Measurements from ENCODE around the gene APOD. TPM values are rescaled to one million over a fixed set of nuclear protein-coding genes. Genes with fewer than 3 reads are reported as not detected.

Gene APOD
- total and polyA plus RNA-seq, 4 experiments from 2014 or later = not detected

DNA sequence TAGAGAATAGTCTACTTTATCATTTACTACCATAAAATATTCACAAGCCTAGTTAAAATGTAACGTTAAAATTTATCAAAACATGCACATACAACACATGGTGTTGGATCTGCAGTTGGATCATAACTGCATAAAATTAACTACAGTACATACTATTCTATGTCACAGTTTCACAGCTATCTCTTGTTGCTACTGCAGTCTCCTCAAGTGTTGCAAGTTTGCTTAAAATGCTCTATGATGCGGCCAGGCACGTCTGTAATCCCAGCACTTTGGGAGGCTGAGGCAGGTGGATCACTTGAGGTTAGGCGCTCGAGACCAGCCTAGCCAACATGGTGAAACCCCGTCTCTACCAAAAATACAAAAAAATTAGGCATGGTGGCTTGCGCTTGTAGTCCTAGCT, 50.9 kb downstream of the APOD start:
- no peak overlapping the region for H3K4me3 ChIP-seq (ENCODE audit: low read length in 2 of 2)
- peak overlapping the region in 6 of 8 donors; percentile 21 to 77 (median 58) for H3K4me3 Mint-ChIP-seq
- H3K36me3 Mint-ChIP-seq = peaks cover 26 to 54% of the 10 kb centered on the region in 2 donors
- peak overlapping the region in 2 of 7 donors; percentile 27 to 86 for H3K27ac Mint-ChIP-seq
- peaks cover 7% of the 10 kb centered on the region for H3K36me3 ChIP-seq (ENCODE audit: insufficient read depth, low read length)
- peaks cover 55 to 95% (median 73%) of the 10 kb centered on the region in 4 donors for H3K4me1 Mint-ChIP-seq
- no peak for DNase-seq
- no peaks in the 10 kb centered on the region for H3K9me3 ChIP-seq (ENCODE audit: control insufficient read depth in 1 of 2, low read length in 2 of 2)
- intact Hi-C loops (cut with micrococcal nuclease) = loop anchor here (1.0 kb wide), 1 partner anchor 7 kb away; no protein-coding TSS in a partner anchor
- peaks cover 87% of the 10 kb centered on the region for H3K4me1 ChIP-seq (ENCODE audit: insufficient read depth, low read length)
- H3K27me3 ChIP-seq (ENCODE audit: insufficient read depth, low read length) = no peaks in the 10 kb centered on the region
- ChIA-PET CTCF (ENCODE audit: partially characterized antibody) (interaction anchor here (0.7 to 1.8 kb wide), 4 partner anchors 9 to 851 kb away, joined by 3 to 8 read pairs (median 4); partner anchors contain the start of gene XXYLT1), POLR2A (ENCODE audit: partially characterized antibody) (interaction anchor here (0.7 to 4.1 kb wide), 5 partner anchors 10 to 261 kb away, joined by 3 to 25 read pairs (median 3); partner anchors contain the start of genes PPP1R2 and XXYLT1)
- H3K27ac ChIP-seq (ENCODE audit: low read depth, low read length) = no peak overlapping the region
- no peaks in the 10 kb centered on the region for H3K9me3 Mint-ChIP-seq
- H3K27me3 Mint-ChIP-seq = no peaks in the 10 kb centered on the region

DNA sequence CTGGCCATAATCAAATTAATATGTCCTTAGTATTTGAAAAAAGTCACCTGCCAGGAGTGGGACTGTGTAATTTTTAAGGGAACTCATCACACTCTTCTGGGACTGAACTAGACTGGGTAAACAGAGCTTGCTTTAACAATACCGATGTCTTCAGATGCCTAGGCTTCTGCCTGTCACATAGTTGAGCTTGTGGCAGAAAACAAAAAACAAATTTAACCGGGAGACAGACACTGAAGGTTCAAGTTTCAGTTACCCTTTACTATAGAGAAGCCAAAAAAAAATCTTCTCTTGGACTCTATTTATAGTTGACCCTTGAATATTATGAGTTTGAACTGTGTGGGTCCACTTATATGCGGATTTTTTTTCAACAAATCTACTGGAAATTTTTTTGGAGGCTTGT, 51.4 kb downstream of the APOD start:
- intact Hi-C loops (cut with micrococcal nuclease) = loop anchor here (1.0 kb wide), 1 partner anchor 8 kb away; no protein-coding TSS in a partner anchor
- peaks cover 53 to 90% (median 72%) of the 10 kb centered on the region in 4 donors for H3K4me1 Mint-ChIP-seq
- Histone ChIP-seq H3K27ac (ENCODE audit: low read depth, low read length) (no peak overlapping the region), H3K4me3 (ENCODE audit: low read length in 2 of 2) (no peak overlapping the region), H3K9me3 (ENCODE audit: control insufficient read depth in 1 of 2, low read length in 2 of 2) (no peaks in the 10 kb centered on the region), H3K27me3 (ENCODE audit: insufficient read depth, low read length) (no peaks in the 10 kb centered on the region), H3K36me3 (ENCODE audit: insufficient read depth, low read length) (peaks cover 7% of the 10 kb centered on the region), H3K4me1 (ENCODE audit: insufficient read depth, low read length) (peaks cover 82% of the 10 kb centered on the region)
- ChIA-PET POLR2A (ENCODE audit: partially characterized antibody) (interaction anchor here (0.7 to 4.1 kb wide), 4 partner anchors 10 to 261 kb away, joined by 3 to 25 read pairs (median 3); partner anchors contain the start of genes PPP1R2 and XXYLT1), CTCF (ENCODE audit: partially characterized antibody) (interaction anchor here (0.7 to 1.8 kb wide), 4 partner anchors 10 to 850 kb away, joined by 3 to 8 read pairs (median 4); partner anchors contain the start of gene XXYLT1)
- peaks cover 30 to 57% of the 10 kb centered on the region in 2 donors for H3K36me3 Mint-ChIP-seq
- H3K27ac Mint-ChIP-seq = peak overlapping the region in 4 of 7 donors; percentile 27 to 81 (median 66)
- H3K4me3 Mint-ChIP-seq = peak overlapping the region in 5 of 8 donors; percentile 13 to 77 (median 57)
- H3K9me3 Mint-ChIP-seq = no peaks in the 10 kb centered on the region
- H3K27me3 Mint-ChIP-seq = no peaks in the 10 kb centered on the region
- DNase-seq = no peak

DNA sequence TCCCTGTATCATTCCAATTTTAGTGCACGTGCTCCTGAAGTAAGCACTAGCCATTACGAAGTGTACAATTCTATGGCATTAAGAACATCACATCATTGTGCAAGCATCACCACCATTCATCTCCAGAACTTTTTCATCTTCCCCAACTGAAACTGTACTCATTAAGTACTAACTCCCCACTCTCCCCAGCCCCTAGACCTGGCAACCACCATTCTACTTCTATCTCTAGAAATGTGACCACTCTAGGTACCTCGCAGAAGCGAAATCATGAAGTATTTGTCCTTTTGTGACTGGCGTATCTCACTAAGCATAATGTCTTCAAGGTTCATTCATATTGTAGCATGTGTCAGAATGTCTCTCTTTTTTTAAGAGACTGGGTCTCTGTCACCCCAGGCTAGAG, 52.1 kb downstream of the APOD start:
- Mint-ChIP-seq H3K4me1 (peaks cover 49 to 83% (median 70%) of the 10 kb centered on the region in 4 donors), H3K27ac (peak overlapping the region; percentile 4 to 87 (median 27)), H3K27me3 (no peaks in the 10 kb centered on the region), H3K36me3 (peaks cover 30 to 57% of the 10 kb centered on the region in 2 donors), H3K4me3 (peak overlapping the region in 6 of 8 donors; percentile 11 to 70 (median 43)), H3K9me3 (no peaks in the 10 kb centered on the region)
- no peaks in the 10 kb centered on the region for H3K9me3 ChIP-seq (ENCODE audit: control insufficient read depth in 1 of 2, low read length in 2 of 2)
- H3K36me3 ChIP-seq (ENCODE audit: insufficient read depth, low read length) = peaks cover 7% of the 10 kb centered on the region
- no peak overlapping the region for H3K27ac ChIP-seq (ENCODE audit: low read depth, low read length)
- POLR2A ChIA-PET (ENCODE audit: partially characterized antibody) = interaction anchor here (0.9 to 4.1 kb wide), 3 partner anchors 11 to 260 kb away, joined by 3 to 25 read pairs (median 3); partner anchors contain the start of genes PPP1R2 and XXYLT1
- no peak for DNase-seq
- no peaks in the 10 kb centered on the region for H3K27me3 ChIP-seq (ENCODE audit: insufficient read depth, low read length)
- intact Hi-C loops (cut with micrococcal nuclease) = loop anchor here (1.0 kb wide), 1 partner anchor 9 kb away; no protein-coding TSS in a partner anchor
- CTCF ChIA-PET (ENCODE audit: partially characterized antibody) = no interaction called here
- no peak overlapping the region for H3K4me3 ChIP-seq (ENCODE audit: low read length in 2 of 2)
- H3K4me1 ChIP-seq (ENCODE audit: insufficient read depth, low read length) = peaks cover 76% of the 10 kb centered on the region

DNA sequence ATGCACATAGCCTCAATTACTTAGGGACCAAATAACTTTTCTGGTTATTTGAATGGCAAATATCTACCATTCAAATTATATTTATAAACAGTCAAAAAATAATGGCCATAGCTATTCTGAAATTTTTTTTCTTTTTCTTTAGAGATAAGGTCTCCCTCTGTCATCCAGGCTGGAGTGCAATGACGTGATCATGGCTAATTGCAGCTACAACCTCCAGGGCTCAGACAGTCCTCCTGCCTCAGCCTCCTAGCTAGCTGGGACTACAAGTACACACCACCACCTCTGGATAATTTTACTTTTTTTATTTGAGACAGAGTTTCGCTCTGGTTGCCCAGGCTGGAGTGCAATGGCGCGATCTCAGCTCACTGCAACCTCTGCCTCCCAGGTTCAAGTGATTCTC, 57.2 kb downstream of the APOD start:
- Histone ChIP-seq H3K4me3 (ENCODE audit: low read length in 2 of 2) (no peak overlapping the region), H3K27ac (ENCODE audit: low read depth, low read length) (no peak overlapping the region), H3K27me3 (ENCODE audit: insufficient read depth, low read length) (no peaks in the 10 kb centered on the region), H3K4me1 (ENCODE audit: insufficient read depth, low read length) (peaks cover 74% of the 10 kb centered on the region), H3K36me3 (ENCODE audit: insufficient read depth, low read length) (peaks cover 23% of the 10 kb centered on the region), H3K9me3 (ENCODE audit: control insufficient read depth in 1 of 2, low read length in 2 of 2) (no peaks in the 10 kb centered on the region)
- Mint-ChIP-seq H3K9me3 (no peaks in the 10 kb centered on the region), H3K36me3 (peaks cover 31 to 68% of the 10 kb centered on the region in 2 donors), H3K27ac (peak overlapping the region in 5 of 7 donors; percentile 22 to 84 (median 65)), H3K4me1 (peaks cover 50 to 79% (median 65%) of the 10 kb centered on the region in 4 donors), H3K27me3 (no peaks in the 10 kb centered on the region), H3K4me3 (no peak overlapping the region)
- ChIA-PET CTCF (ENCODE audit: partially characterized antibody) (interaction anchor here (1.6 to 7.1 kb wide), 3 partner anchors 11 to 255 kb away, joined by 7 to 112 read pairs (median 19); partner anchors contain the start of gene XXYLT1), POLR2A (ENCODE audit: partially characterized antibody) (interaction anchor here (1.1 to 6.6 kb wide), 6 partner anchors 9 to 255 kb away, joined by 3 to 53 read pairs (median 4); partner anchors contain the start of genes PPP1R2 and XXYLT1)
- intact Hi-C loops (cut with micrococcal nuclease) = loop anchor here (5.0 kb wide), 1 partner anchor 839 kb away; the partner anchor contains the start of gene FAM43A
- DNase-seq = no peak

DNA sequence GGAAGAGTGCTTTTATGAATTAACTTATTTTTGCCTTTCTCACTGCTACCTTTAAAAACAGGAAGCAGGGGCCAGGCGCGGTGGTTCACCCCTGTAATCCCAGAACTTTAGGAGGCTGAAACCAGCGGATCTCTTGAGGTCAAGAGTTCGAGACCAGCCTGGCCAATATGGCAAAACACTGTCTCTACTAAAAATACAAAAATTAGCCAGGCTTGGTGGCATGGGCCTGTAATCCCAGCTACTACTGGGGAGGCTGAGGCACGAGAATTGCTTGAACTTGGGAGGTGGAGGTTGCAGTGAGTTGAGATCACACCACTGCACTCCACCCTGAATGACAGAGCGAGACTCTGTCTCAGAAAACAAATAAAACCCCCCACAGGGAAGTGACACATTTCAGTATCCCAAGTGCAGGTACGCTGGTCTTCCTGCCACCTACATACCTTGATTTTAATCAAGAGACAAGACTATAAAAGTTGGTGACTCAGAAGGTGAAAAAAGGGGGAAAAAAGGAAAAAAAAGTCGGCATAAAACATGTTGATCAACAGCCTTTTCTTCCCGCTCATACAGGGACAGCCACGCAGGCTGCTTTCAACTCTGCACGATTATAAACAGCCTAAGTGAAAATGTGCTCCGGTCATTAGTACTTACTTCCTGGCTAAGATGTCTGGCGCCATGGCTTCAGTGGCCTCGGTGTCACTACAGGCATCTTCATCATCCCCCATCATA, 59.4 kb downstream of the APOD start:
- Histone ChIP-seq H3K27ac (ENCODE audit: low read depth, low read length) (peak overlapping the region; percentile 49), H3K36me3 (ENCODE audit: insufficient read depth, low read length) (peaks cover 23% of the 10 kb centered on the region), H3K4me1 (ENCODE audit: insufficient read depth, low read length) (peaks cover 53% of the 10 kb centered on the region), H3K27me3 (ENCODE audit: insufficient read depth, low read length) (no peaks in the 10 kb centered on the region), H3K4me3 (ENCODE audit: low read length in 2 of 2) (no peak overlapping the region), H3K9me3 (ENCODE audit: control insufficient read depth in 1 of 2, low read length in 2 of 2) (no peaks in the 10 kb centered on the region)
- peak overlapping the region; percentile 17 to 90 (median 79) for H3K4me3 Mint-ChIP-seq
- peak in 1 of 5 donors; percentile 67 for DNase-seq
- H3K27me3 Mint-ChIP-seq = no peaks in the 10 kb centered on the region
- H3K4me1 Mint-ChIP-seq = peaks cover 41 to 59% (median 50%) of the 10 kb centered on the region in 4 donors
- ChIA-PET CTCF (ENCODE audit: partially characterized antibody) (interaction anchor here (0.9 to 7.1 kb wide), 5 partner anchors 10 to 253 kb away, joined by 3 to 112 read pairs (median 4); partner anchors contain the start of genes PPP1R2 and XXYLT1), POLR2A (ENCODE audit: partially characterized antibody) (interaction anchor here (0.9 to 6.6 kb wide), 5 partner anchors 11 to 254 kb away, joined by 3 to 53 read pairs (median 7); partner anchors contain the start of genes PPP1R2 and XXYLT1)
- peak overlapping the region; percentile 81 to 93 (median 91) for H3K27ac Mint-ChIP-seq
- H3K36me3 Mint-ChIP-seq = peaks cover 29 to 57% of the 10 kb centered on the region in 2 donors
- no peaks in the 10 kb centered on the region for H3K9me3 Mint-ChIP-seq
- intact Hi-C loops (cut with micrococcal nuclease) = loop anchor here (2.0 kb wide), 1 partner anchor 16 kb away; no protein-coding TSS in a partner anchor

DNA sequence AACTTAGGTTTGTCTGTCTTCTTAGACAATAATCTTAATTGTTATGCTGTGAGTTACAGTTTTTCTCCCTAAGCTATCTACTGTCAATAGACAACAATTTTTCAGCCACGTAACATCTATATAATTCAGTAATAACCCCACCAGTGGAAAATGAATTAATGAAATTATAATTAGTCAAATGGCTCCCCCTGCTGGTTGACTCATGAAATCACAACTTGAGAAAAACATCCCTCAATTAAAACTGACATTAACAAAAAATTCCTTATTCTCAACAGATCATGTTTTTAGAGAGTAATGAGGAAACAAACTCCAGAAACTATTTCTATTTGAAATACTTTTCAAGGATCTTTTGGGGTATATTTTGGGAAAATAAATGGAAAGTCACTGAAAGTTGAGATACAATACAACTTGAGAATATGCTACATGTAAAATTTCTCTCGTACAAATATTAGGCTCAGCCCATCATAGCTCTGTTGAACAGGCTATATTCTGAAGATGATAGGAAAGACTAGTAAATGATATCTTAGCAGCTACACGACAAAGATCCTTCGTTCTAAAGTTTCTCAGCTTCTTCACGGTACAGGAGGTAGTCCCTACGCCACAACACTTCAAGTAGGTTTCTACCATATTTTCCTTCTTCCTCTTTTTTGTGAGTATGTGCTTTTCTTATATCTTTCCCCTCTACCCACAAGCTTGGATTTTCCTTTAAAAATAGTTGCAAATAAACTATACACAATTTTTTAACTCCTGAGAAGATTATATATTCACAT, 61.3 kb downstream of the APOD start:
- Mint-ChIP-seq H3K36me3 (peaks cover 28 to 59% of the 10 kb centered on the region in 2 donors), H3K9me3 (no peaks in the 10 kb centered on the region), H3K4me3 (peak overlapping the region in 1 of 8 donors; percentile 31), H3K27ac (peak overlapping the region; percentile 38 to 82 (median 58)), H3K4me1 (peaks cover 36 to 51% (median 42%) of the 10 kb centered on the region in 4 donors), H3K27me3 (no peaks in the 10 kb centered on the region)
- peaks cover 50% of the 10 kb centered on the region for H3K4me1 ChIP-seq (ENCODE audit: insufficient read depth, low read length)
- H3K27ac ChIP-seq (ENCODE audit: low read depth, low read length) = no peak overlapping the region
- CTCF ChIA-PET (ENCODE audit: partially characterized antibody) = interaction anchor here (0.7 to 7.1 kb wide), 19 partner anchors 11 to 840 kb away, joined by 3 to 112 read pairs (median 6); partner anchors contain the start of genes PPP1R2 and XXYLT1
- no peaks in the 10 kb centered on the region for H3K9me3 ChIP-seq (ENCODE audit: control insufficient read depth in 1 of 2, low read length in 2 of 2)
- H3K27me3 ChIP-seq (ENCODE audit: insufficient read depth, low read length) = no peaks in the 10 kb centered on the region
- intact Hi-C loops (cut with micrococcal nuclease) = loop anchor here (1.0 kb wide), 1 partner anchor 251 kb away; the partner anchor contains the start of gene XXYLT1
- no peak overlapping the region for H3K4me3 ChIP-seq (ENCODE audit: low read length in 2 of 2)
- POLR2A ChIA-PET (ENCODE audit: partially characterized antibody) = interaction anchor here (0.6 to 6.6 kb wide), 4 partner anchors 22 to 840 kb away, joined by 3 to 53 read pairs (median 18); partner anchors contain the start of genes PPP1R2 and XXYLT1
- peaks cover 25% of the 10 kb centered on the region for H3K36me3 ChIP-seq (ENCODE audit: insufficient read depth, low read length)
- DNase-seq = peak in 4 of 5 donors; percentile 46 to 56 (median 54)

Measured in CD4-positive, alpha-beta memory T cell (primary cell).